MM.1S (cell line): ENCODE results near the gene RASL10A.

Experiments
- DNase-seq: peaks from one replicate; pipeline ENCODE4 v3.0.0-alpha.2; 2015
- H2AFZ ChIP-seq: fragments of 300-600 bp; sonication (generic); 2 replicates; pipeline ENCODE4 v1.6.0; 2016; ENCODE audit warnings: antibody characterized with exemption, low read length
- H3F3A ChIP-seq: fragments of 300-600 bp; sonication (generic); 2 replicates; pipeline ENCODE4 v1.6.1; 2016; ENCODE audit warnings: mild to moderate bottlenecking, antibody characterized with exemption, low read length, moderate library complexity, mixed read lengths; ENCODE audit not compliant: insufficient read depth
- H3K27ac ChIP-seq: fragments of 300-600 bp; sonication (generic); 2 replicates; pipeline ENCODE4 v1.5.1; 2016; ENCODE audit warnings: mild to moderate bottlenecking, low read length
- H3K27me3 ChIP-seq: fragments of 300-600 bp; sonication (generic); replicated peaks from 2 replicates; pipeline ENCODE4 v1.6.0; 2016; ENCODE audit warnings: low read length; ENCODE audit not compliant: insufficient read depth
- H3K36me3 ChIP-seq: fragments of 300-600 bp; sonication (generic); replicated peaks from 2 replicates; pipeline ENCODE4 v1.6.1; 2016; ENCODE audit warnings: mild to moderate bottlenecking, low read length, mixed read lengths; ENCODE audit not compliant: insufficient read depth
- H3K4me1 ChIP-seq: fragments of 300-600 bp; sonication (generic); 2 replicates; pipeline ENCODE4 v1.6.1; 2016; ENCODE audit warnings: low read length, mixed read lengths
- H3K4me2 ChIP-seq: fragments of 300-600 bp; sonication (generic); 2 replicates; pipeline ENCODE4 v1.6.0; 2016; ENCODE audit warnings: low read depth, low read length
- H3K4me3 ChIP-seq: fragments of 300-600 bp; sonication (generic); 2 replicates; pipeline ENCODE4 v1.5.1; 2016; ENCODE audit warnings: low read length, mixed read lengths
- H3K79me2 ChIP-seq: fragments of 300-600 bp; sonication (generic); 2 replicates; pipeline ENCODE4 v1.6.1; 2016; ENCODE audit warnings: mixed run types, low read length, mixed read lengths
- H3K9ac ChIP-seq: fragments of 300-600 bp; sonication (generic); 2 replicates; pipeline ENCODE4 v1.6.1; 2016; ENCODE audit warnings: low read length, mixed read lengths
- H3K9me2 ChIP-seq: fragments of 300-600 bp; sonication (generic); replicated peaks from 2 replicates; pipeline ENCODE4 v1.6.1; 2016; ENCODE audit warnings: mild to moderate bottlenecking, low read length, mixed read lengths; ENCODE audit not compliant: insufficient read depth
- H3K9me3 ChIP-seq: fragments of 300-600 bp; sonication (generic); replicated peaks from 2 replicates; pipeline ENCODE4 v1.6.1; 2016; ENCODE audit warnings: mild to moderate bottlenecking, low read length, mixed read lengths; ENCODE audit not compliant: insufficient read depth
- H4K20me1 ChIP-seq: fragments of 300-600 bp; sonication (generic); 2 replicates; pipeline ENCODE4 v1.6.1; 2016; ENCODE audit warnings: mild to moderate bottlenecking, low read length, moderate library complexity, mixed read lengths; ENCODE audit not compliant: insufficient read depth
- CTCF ChIP-seq: fragments of 300-600 bp; sonication (generic); IDR thresholded peaks from 2 replicates; pipeline ENCODE4 v1.5.1; 2016; ENCODE audit warnings: antibody characterized with exemption, low read length, mixed read lengths
- EZH2 ChIP-seq: fragments of 300-600 bp; sonication (generic); optimal IDR thresholded peaks from 2 replicates; pipeline ENCODE3; 2017; ENCODE audit warnings: low read depth, mild to moderate bottlenecking, antibody characterized with exemption, low read length, mixed read lengths
- EZH2phosphoT487 ChIP-seq: fragments of 300-600 bp; sonication (generic); IDR thresholded peaks from 2 replicates; pipeline ENCODE4 v1.6.1; 2018; ENCODE audit warnings: antibody characterized with exemption, low read length

RASL10A gene

GRCh38 chr22:29341849-29342127, 26.3 kb upstream of the RASL10A start:
- Histone ChIP-seq H3K9me2 (no peaks in the 10 kb centered on the region), H2AFZ (no peak overlapping the region), H3K9me3 (no peaks in the 10 kb centered on the region), H3K27me3 (no peaks in the 10 kb centered on the region), H3K4me2 (no peak overlapping the region), H3K27ac (no peak overlapping the region), H3K4me3 (no peak overlapping the region), H3K4me1 (no peaks in the 10 kb centered on the region), H3F3A (no peaks in the 10 kb centered on the region), H3K36me3 (no peaks in the 10 kb centered on the region), H4K20me1 (no peaks in the 10 kb centered on the region), H3K9ac (no peak overlapping the region), H3K79me2 (no peaks in the 10 kb centered on the region)
- DNase-seq: no peak
- TF ChIP-seq EZH2phosphoT487 (no peak), EZH2 (no peak), CTCF (no peak)

- H3K9me3 ChIP-seq: no peaks in the 10 kb centered on the region
- no peaks in the 10 kb centered on the region for H3F3A ChIP-seq
- no peaks in the 10 kb centered on the region for H3K4me1 ChIP-seq
- H3K27me3 ChIP-seq: no peaks in the 10 kb centered on the region
- no peak for DNase-seq
- H3K9me2 ChIP-seq: no peaks in the 10 kb centered on the region
- no peaks in the 10 kb centered on the region for H3K79me2 ChIP-seq
- H2AFZ ChIP-seq: no peak overlapping the region
- H3K4me3 ChIP-seq: no peak overlapping the region
- no peak for TF ChIP-seq EZH2phosphoT487
- TF ChIP-seq CTCF: no peak
- no peak for TF ChIP-seq EZH2
- H4K20me1 ChIP-seq: no peaks in the 10 kb centered on the region
- H3K4me2 ChIP-seq: no peak overlapping the region
- no peak overlapping the region for H3K27ac ChIP-seq
- H3K9ac ChIP-seq: no peak overlapping the region
- H3K36me3 ChIP-seq: no peaks in the 10 kb centered on the region
These were observed 25.8 kb upstream of the RASL10A start for GRCh38 chr22:29341056-29341848.

GRCh38 chr22:29340566-29340965, 25.1 kb upstream of the RASL10A start:
- H3K4me3 ChIP-seq: no peak overlapping the region
- H3K36me3 ChIP-seq: no peaks in the 10 kb centered on the region
- no peak overlapping the region for H3K4me2 ChIP-seq
- H3K9ac ChIP-seq: no peak overlapping the region
- H3K4me1 ChIP-seq: no peaks in the 10 kb centered on the region
- H2AFZ ChIP-seq: no peak overlapping the region
- H4K20me1 ChIP-seq: no peaks in the 10 kb centered on the region
- H3K27me3 ChIP-seq: no peaks in the 10 kb centered on the region
- no peak for TF ChIP-seq EZH2
- TF ChIP-seq EZH2phosphoT487: no peak
- no peak for TF ChIP-seq CTCF
- DNase-seq: no peak
- no peaks in the 10 kb centered on the region for H3F3A ChIP-seq
- H3K27ac ChIP-seq: no peak overlapping the region
- no peaks in the 10 kb centered on the region for H3K79me2 ChIP-seq
- H3K9me3 ChIP-seq: no peaks in the 10 kb centered on the region
- H3K9me2 ChIP-seq: no peaks in the 10 kb centered on the region
